H9 (cell line): ENCODE data around the gene SP8. TPM values are rescaled to one million over a fixed set of nuclear protein-coding genes. Genes with fewer than 3 reads are reported as not detected.

Source experiments
- DNase-seq: peaks from one replicate; pipeline ENCODE4 v3.0.0-alpha.2; 2017
- H2AFZ ChIP-seq: one replicate; pipeline ENCODE4 v1.6.1; 2013; ENCODE audit warnings: mild to moderate bottlenecking, low read length, control low read depth, moderate library complexity
- H2AK5ac ChIP-seq: 2 replicates; pipeline ENCODE4 v1.6.1; 2013; ENCODE audit warnings: low read length, control low read depth, mixed read lengths; ENCODE audit not compliant: insufficient read length
- H2BK120ac ChIP-seq: one replicate; pipeline ENCODE4 v1.6.1; 2013; ENCODE audit warnings: low read depth, mild to moderate bottlenecking, low read length, control low read depth, inconsistent platforms; ENCODE audit not compliant: poor library complexity, severe bottlenecking
- H2BK12ac ChIP-seq: 2 replicates; pipeline ENCODE4 v1.6.1; 2013; ENCODE audit warnings: low read length, control low read depth, mixed read lengths, low read depth; ENCODE audit not compliant: insufficient read length
- H2BK15ac ChIP-seq: 2 replicates; pipeline ENCODE4 v1.6.1; 2013; ENCODE audit warnings: low read depth, low read length, control low read depth
- H2BK20ac ChIP-seq: one replicate; pipeline ENCODE4 v1.6.1; 2013; ENCODE audit warnings: low read depth, mild to moderate bottlenecking, low read length, control low read depth, inconsistent platforms; ENCODE audit not compliant: poor library complexity, severe bottlenecking
- H2BK5ac ChIP-seq: 2 replicates; pipeline ENCODE4 v1.6.1; 2013; ENCODE audit warnings: low read length, control low read depth, mixed read lengths; ENCODE audit not compliant: insufficient read length
- H3K14ac ChIP-seq: 2 replicates; pipeline ENCODE4 v1.6.1; 2013; ENCODE audit warnings: low read length, control low read depth; ENCODE audit not compliant: insufficient read depth
- H3K18ac ChIP-seq: 2 replicates; pipeline ENCODE4 v1.6.1; 2013; ENCODE audit warnings: low read depth, mild to moderate bottlenecking, mixed read lengths, low read length, control low read depth; ENCODE audit not compliant: insufficient read length
- H3K23ac ChIP-seq: 2 replicates; pipeline ENCODE4 v1.6.1; 2013; ENCODE audit warnings: low read length, control low read depth, mixed read lengths, low read depth; ENCODE audit not compliant: insufficient read length
- H3K23me2 ChIP-seq: 2 replicates; pipeline ENCODE4 v1.6.1; 2013; ENCODE audit warnings: low read depth, mild to moderate bottlenecking, mixed read lengths, low read length, control low read depth; ENCODE audit not compliant: insufficient read length, poor library complexity, severe bottlenecking
- H3K27ac ChIP-seq: 2 replicates; pipeline ENCODE4 v1.5.1; 2013; ENCODE audit warnings: low read length, control low read depth, mixed read lengths, low read depth; ENCODE audit not compliant: insufficient read length
- H3K27me3 ChIP-seq: 2 replicates; pipeline ENCODE4 v1.6.1; 2013; ENCODE audit warnings: low read length, control low read depth, inconsistent platforms; ENCODE audit not compliant: insufficient read depth
- H3K4ac ChIP-seq: 2 replicates; pipeline ENCODE4 v1.6.1; 2013; ENCODE audit warnings: low read depth, mild to moderate bottlenecking, control low read depth, inconsistent platforms, low read length, moderate library complexity
- H3K4me1 ChIP-seq: 2 replicates; pipeline ENCODE4 v1.6.1; 2013; ENCODE audit warnings: low read length, control low read depth, inconsistent platforms; ENCODE audit not compliant: insufficient read depth
- H3K4me2 ChIP-seq: 2 replicates; pipeline ENCODE4 v1.6.1; 2013; ENCODE audit warnings: low read length, control low read depth, mixed read lengths; ENCODE audit not compliant: insufficient read length, insufficient read depth
- H3K56ac ChIP-seq: 2 replicates; pipeline ENCODE4 v1.6.1; 2013; ENCODE audit warnings: low read depth, mild to moderate bottlenecking, mixed read lengths, low read length, control low read depth; ENCODE audit not compliant: insufficient read length
- H3K79me1 ChIP-seq: 2 replicates; pipeline ENCODE4 v1.6.1; 2013; ENCODE audit warnings: low read depth, mild to moderate bottlenecking, moderate library complexity, low read length, control low read depth, inconsistent platforms; ENCODE audit not compliant: insufficient read depth, poor library complexity, severe bottlenecking
- H3K79me2 ChIP-seq: 2 replicates; pipeline ENCODE4 v1.6.1; 2013; ENCODE audit warnings: low read length, control low read depth, inconsistent platforms; ENCODE audit not compliant: insufficient read depth
- H3K9ac ChIP-seq: 2 replicates; pipeline ENCODE4 v1.6.1; 2013; ENCODE audit warnings: low read length, control low read depth, mixed read lengths; ENCODE audit not compliant: insufficient read length; ENCODE audit errors: extremely low read depth
- H3K9me3 ChIP-seq: one replicate; pipeline ENCODE4 v1.6.1; 2013; ENCODE audit warnings: low read depth, low read length, inconsistent platforms; ENCODE audit not compliant: control insufficient read depth
- H3T11ph ChIP-seq: one replicate; pipeline ENCODE4 v1.6.1; 2013; ENCODE audit warnings: mild to moderate bottlenecking, low read length, control low read depth, inconsistent platforms
- H4K20me1 ChIP-seq: one replicate; pipeline ENCODE4 v1.6.1; 2013; ENCODE audit not compliant: control insufficient read depth, insufficient read length, insufficient read depth
- H4K5ac ChIP-seq: 2 replicates; pipeline ENCODE4 v1.6.1; 2013; ENCODE audit warnings: low read depth, mild to moderate bottlenecking, mixed read lengths, low read length, control low read depth; ENCODE audit not compliant: insufficient read length
- H4K8ac ChIP-seq: replicated peaks from 2 replicates; pipeline ENCODE4 v1.6.1; 2013; ENCODE audit warnings: low read length, control low read depth, mixed read lengths, low read depth; ENCODE audit not compliant: insufficient read length
- H4K91ac ChIP-seq: 2 replicates; pipeline ENCODE4 v1.6.1; 2013; ENCODE audit warnings: low read depth, mild to moderate bottlenecking, moderate library complexity, mixed read lengths, low read length, control low read depth; ENCODE audit not compliant: insufficient read length
- H3K27ac Mint-ChIP-seq, 3 experiments: 2 replicates in 2 of 3; 3 replicates in 1 of 3; pipeline ENCODE4 v1.8.0; 2020 to 2021; ENCODE audit warnings: mixed read lengths in 3 of 3, mild to moderate bottlenecking in 1 of 3, moderate library complexity in 1 of 3
- H3K27me3 Mint-ChIP-seq: 2 replicates; pipeline ENCODE4 v1.8.0; 2021; ENCODE audit warnings: low read depth, mild to moderate bottlenecking, moderate library complexity, mixed read lengths
- H3K36me3 Mint-ChIP-seq, 3 experiments: 2 replicates in 2 of 3; 3 replicates in 1 of 3; pipeline ENCODE4 v1.8.0; 2020 to 2021; ENCODE audit warnings: low read depth in 3 of 3, mixed read lengths in 3 of 3; ENCODE audit not compliant: insufficient read depth in 1 of 3
- H3K4me1 Mint-ChIP-seq, 2 experiments: 2 replicates each; pipeline ENCODE4 v1.8.0; 2020; ENCODE audit warnings: mixed read lengths in 2 of 2
- H3K4me3 Mint-ChIP-seq, 2 experiments: 2 replicates in 1 of 2; 3 replicates in 1 of 2; pipeline ENCODE4 v1.8.0; 2020 to 2021; ENCODE audit warnings: mild to moderate bottlenecking in 2 of 2, mixed read lengths in 2 of 2, moderate library complexity in 1 of 2
- H3K9me3 Mint-ChIP-seq, 2 experiments: 2 replicates in 1 of 2; 3 replicates in 1 of 2; pipeline ENCODE4 v1.8.0; 2020; ENCODE audit warnings: mild to moderate bottlenecking in 2 of 2, mixed read lengths in 2 of 2, moderate library complexity in 1 of 2
- WGBS: extraction: QIAGEN DNeasy Blood & Tissue Kit; methylation state at CpG from one replicate; pipeline ENCODE4 v1.1.7; 2013; ENCODE audit warnings: missing lambda C conversion rate, low lambda C conversion rate, mixed read lengths; ENCODE audit not compliant: insufficient read length; ENCODE audit errors: extremely low coverage; 5-methylcytosine and 5-hydroxymethylcytosine counted together
- total RNA-seq: library from RNA; stranded (reverse); gene quantifications from 2 replicates; pipeline ENCODE4 v1.2.1, GENCODE V29; 2021
- TF ChIP-seq, protein P1 (sequence below): fragments of 200-600 bp; sonication (generic); conservative IDR thresholded peaks from 3 replicates; pipeline ENCODE4 v1.8.0; 2021; ENCODE audit warnings: antibody characterized with exemption, mild to moderate bottlenecking

The SP8 gene
- total RNA-seq, 1 experiment from 2014 or later: 3.5 TPM

DNA sequence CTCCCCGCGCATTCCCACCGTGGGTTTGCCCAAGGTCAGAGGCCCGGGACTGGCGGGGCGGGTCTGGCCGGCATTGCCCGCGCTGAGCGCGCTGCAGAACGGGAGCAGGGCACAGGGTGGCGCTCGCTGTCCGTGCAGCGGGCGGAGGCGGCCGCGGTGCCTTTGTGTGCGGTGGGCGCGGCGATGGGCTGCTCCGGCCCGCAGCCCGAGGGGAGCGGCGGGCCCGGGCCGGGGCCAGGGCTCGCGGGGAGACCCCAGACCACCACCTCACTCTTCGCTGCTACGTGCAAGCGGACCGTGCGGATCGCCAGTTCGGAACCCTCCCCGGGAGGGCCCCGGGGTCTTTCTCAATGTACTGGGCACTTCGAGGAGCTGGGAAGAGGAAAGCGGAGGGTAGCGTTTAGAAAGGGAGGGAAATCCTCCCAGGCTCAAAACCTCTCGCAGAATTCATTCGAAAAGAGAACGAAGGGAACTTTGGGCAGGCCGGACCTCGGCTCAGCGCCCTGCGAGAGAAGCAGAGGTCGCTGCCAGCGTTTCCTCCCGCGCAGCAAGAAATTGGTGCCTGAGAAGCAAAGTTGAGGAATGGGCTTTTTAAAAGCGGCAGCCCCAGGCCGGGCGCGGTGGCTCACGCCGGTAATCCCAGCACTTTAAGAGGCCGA is 8.5 kb downstream of the SP8 start:
- H2BK20ac ChIP-seq: no peak overlapping the region
- H3K9me3 ChIP-seq: no peaks in the 10 kb centered on the region
- H2AFZ ChIP-seq: no peak overlapping the region
- H3K79me1 ChIP-seq: no peaks in the 10 kb centered on the region
- H3K23me2 ChIP-seq: peaks cover 22% of the 10 kb centered on the region
- H4K20me1 ChIP-seq: no peaks in the 10 kb centered on the region
- no peak overlapping the region for H2BK120ac ChIP-seq
- H3K4me3 Mint-ChIP-seq: peak overlapping the region; percentile 66 to 76
- H2BK5ac ChIP-seq: no peak overlapping the region
- no peak overlapping the region; the same call in 1 of the 2 replicates for H2BK15ac ChIP-seq
- peak; percentile 83 for DNase-seq
- H4K5ac ChIP-seq: no peak overlapping the region
- H4K8ac ChIP-seq: no peak overlapping the region
- peaks cover 11% of the 10 kb centered on the region; the same call in 1 of the 2 replicates for H3K27me3 ChIP-seq
- peaks cover 67 to 74% of the 10 kb centered on the region in 2 experiments for H3K4me1 Mint-ChIP-seq
- no peak overlapping the region for H3K27ac ChIP-seq
- H2BK12ac ChIP-seq: no peak overlapping the region
- no CpG with 5 or more reads among the region's 63 CpGs for WGBS
- no peaks in the 10 kb centered on the region; a peak in 1 of 5 replicates for H3K9me3 Mint-ChIP-seq
- H3K18ac ChIP-seq: peak overlapping the region; percentile 67
- peak overlapping the region; percentile 49 for H3K9ac ChIP-seq
- no peak overlapping the region for H3K23ac ChIP-seq
- peaks cover 3% of the 10 kb centered on the region; the same call in 1 of the 2 replicates for H3K4me1 ChIP-seq
- no peak overlapping the region for H2AK5ac ChIP-seq
- H3K27ac Mint-ChIP-seq: peak overlapping the region in 2 of 3 experiments; percentile 22 to 75; a peak in 3 of 7 replicates
- no peak overlapping the region for H4K91ac ChIP-seq
- H3K79me2 ChIP-seq: no peaks in the 10 kb centered on the region
- peak overlapping the region; percentile 85; the same call in 1 of the 2 replicates for H3K14ac ChIP-seq
- H3K56ac ChIP-seq: no peak overlapping the region
- H3K4me2 ChIP-seq: peak overlapping the region; percentile 99
- H3T11ph ChIP-seq: no peak overlapping the region
- TF ChIP-seq, protein P1, sequence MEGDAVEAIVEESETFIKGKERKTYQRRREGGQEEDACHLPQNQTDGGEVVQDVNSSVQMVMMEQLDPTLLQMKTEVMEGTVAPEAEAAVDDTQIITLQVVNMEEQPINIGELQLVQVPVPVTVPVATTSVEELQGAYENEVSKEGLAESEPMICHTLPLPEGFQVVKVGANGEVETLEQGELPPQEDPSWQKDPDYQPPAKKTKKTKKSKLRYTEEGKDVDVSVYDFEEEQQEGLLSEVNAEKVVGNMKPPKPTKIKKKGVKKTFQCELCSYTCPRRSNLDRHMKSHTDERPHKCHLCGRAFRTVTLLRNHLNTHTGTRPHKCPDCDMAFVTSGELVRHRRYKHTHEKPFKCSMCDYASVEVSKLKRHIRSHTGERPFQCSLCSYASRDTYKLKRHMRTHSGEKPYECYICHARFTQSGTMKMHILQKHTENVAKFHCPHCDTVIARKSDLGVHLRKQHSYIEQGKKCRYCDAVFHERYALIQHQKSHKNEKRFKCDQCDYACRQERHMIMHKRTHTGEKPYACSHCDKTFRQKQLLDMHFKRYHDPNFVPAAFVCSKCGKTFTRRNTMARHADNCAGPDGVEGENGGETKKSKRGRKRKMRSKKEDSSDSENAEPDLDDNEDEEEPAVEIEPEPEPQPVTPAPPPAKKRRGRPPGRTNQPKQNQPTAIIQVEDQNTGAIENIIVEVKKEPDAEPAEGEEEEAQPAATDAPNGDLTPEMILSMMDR: peak; percentile 86
- peaks cover 51% of the 10 kb centered on the region for H3K27me3 Mint-ChIP-seq
- no peaks in the 10 kb centered on the region for H3K36me3 Mint-ChIP-seq
- no peak overlapping the region for H3K4ac ChIP-seq
